Natural killer cell (primary cell): ENCODE data around the gene GALT. TPM values are rescaled to one million over a fixed set of nuclear protein-coding genes. Genes with fewer than 3 reads are reported as not detected.

Experiments used
- ATAC-seq, 3 donors: fragments of 150-1000 bp in 2 of 3; fragments of 200-7000 bp in 1 of 3; cut with Tn5 transposase; 1 replicate in 1 of 3; 2 replicates in 2 of 3; pipeline ENCODE4 v1.10.0; 2021; ENCODE audit warnings: mild to moderate bottlenecking in 2 of 3, moderate library complexity in 2 of 3
- DNase-seq, 2 donors: peaks; one replicate each; pipeline versions ENCODE4 v3.0.0 to v3.0.0-alpha.2; 2013 to 2021; ENCODE audit warnings: mixed read lengths in 1 of 2
- H3K27ac ChIP-seq: one replicate; pipeline ENCODE4 v1.5.1; 2013; ENCODE audit warnings: mild to moderate bottlenecking, low read length
- H3K27me3 ChIP-seq: one replicate; pipeline ENCODE4 v1.6.1; 2013; ENCODE audit warnings: low read length; ENCODE audit not compliant: control insufficient read depth, insufficient read depth
- H3K36me3 ChIP-seq: one replicate; pipeline ENCODE4 v1.6.1; 2013; ENCODE audit warnings: low read length; ENCODE audit not compliant: control insufficient read depth, insufficient read depth
- H3K4me1 ChIP-seq: one replicate; pipeline ENCODE4 v1.6.1; 2013; ENCODE audit warnings: low read length; ENCODE audit not compliant: control insufficient read depth, insufficient read depth
- H3K4me3 ChIP-seq: one replicate; pipeline ENCODE4 v1.5.1; 2013; ENCODE audit warnings: low read length
- H3K9me3 ChIP-seq: one replicate; pipeline ENCODE4 v1.6.1; 2013; ENCODE audit warnings: low read length; ENCODE audit not compliant: control insufficient read depth, insufficient read depth
- H3K27ac Mint-ChIP-seq, 2 donors: one replicate each; pipeline ENCODE4 v1.8.0; 2022; ENCODE audit warnings: mild to moderate bottlenecking in 2 of 2, mixed read lengths in 2 of 2, moderate library complexity in 1 of 2
- H3K27me3 Mint-ChIP-seq, 2 donors: one replicate each; pipeline ENCODE4 v1.8.0; 2022; ENCODE audit warnings: low read depth in 2 of 2, mixed read lengths in 2 of 2
- H3K36me3 Mint-ChIP-seq: one replicate; pipeline ENCODE4 v1.8.0; 2022; ENCODE audit warnings: mixed read lengths
- H3K4me1 Mint-ChIP-seq, 2 donors: one replicate each; pipeline ENCODE4 v1.8.0; 2022; ENCODE audit warnings: mixed read lengths in 2 of 2
- H3K4me3 Mint-ChIP-seq: one replicate; pipeline ENCODE4 v1.8.0; 2022; ENCODE audit warnings: mild to moderate bottlenecking, moderate library complexity, mixed read lengths
- H3K9me3 Mint-ChIP-seq, 2 donors: one replicate each; pipeline ENCODE4 v1.8.0; 2022; ENCODE audit warnings: mixed read lengths in 2 of 2
- CTCF ChIP-seq: fragments of 200-600 bp; IDR thresholded peaks from one replicate; pipeline ENCODE4 v1.8.0; 2022; ENCODE audit warnings: antibody characterized with exemption
- WGBS: methylation state at CpG from one replicate; pipeline ENCODE4 v1.1.7; 2013; ENCODE audit warnings: missing lambda C conversion rate; ENCODE audit not compliant: insufficient coverage; 5-methylcytosine and 5-hydroxymethylcytosine counted together
- intact Hi-C: fragments of 100-400 bp; cut with micrococcal nuclease; formaldehyde crosslinking; loops from one replicate; pipeline ENCODE4 v1.14.2; 2022
- total RNA-seq, 4 donors: library from RNA; stranded (reverse); fragments of 120-200 nt in 1 of 4; gene quantifications; one replicate each; pipeline versions ENCODE4 v1.2.3 to v1.2.4, GENCODE V29; 2013 to 2022

Gene GALT
- total RNA-seq, 3 donors from 2014 or later (not counting 1 experiment from before 2014, with no cell fraction given): 81.9 to 118 (median 89.3) TPM

- intact Hi-C loops: loop anchor here (5.0 kb wide), 1 partner anchor 35 kb away; the partner anchor contains the start of gene RPP25L
- Mint-ChIP-seq H3K9me3 (no peaks in the 10 kb centered on the region), H3K4me1 (peaks cover 23 to 32% of the 10 kb centered on the region in 2 donors), H3K27ac (peak overlapping the region; percentile 77 to 89), H3K36me3 (no peaks in the 10 kb centered on the region), H3K27me3 (no peaks in the 10 kb centered on the region), H3K4me3 (peak overlapping the region; percentile 89)
- peaks cover 28% of the 10 kb centered on the region for H3K4me1 ChIP-seq
- TF ChIP-seq CTCF: no peak
- peak overlapping the region; percentile 53 for H3K27ac ChIP-seq
- WGBS: 0% methylated on average over 8 of the region's 8 CpGs
- H3K27me3 ChIP-seq: no peaks in the 10 kb centered on the region
- H3K36me3 ChIP-seq: peaks cover 25% of the 10 kb centered on the region
- H3K9me3 ChIP-seq: no peaks in the 10 kb centered on the region
- no peak for DNase-seq
- ATAC-seq: no peak
- peak overlapping the region; percentile 69 for H3K4me3 ChIP-seq
Observed at GRCh38 chr9:34647084-34647403, 569 bp downstream of the GALT start.

GRCh38 chr9:34647651-34648050 lies 1.2 kb downstream of the GALT start:
- intact Hi-C loops: loop anchor here (5.0 kb wide), 1 partner anchor 35 kb away; the partner anchor contains the start of gene RPP25L

GRCh38 chr9:34648673-34649072 lies 2.2 kb downstream of the GALT start:
- Mint-ChIP-seq H3K4me3 (peak overlapping the region; percentile 58), H3K27ac (peak overlapping the region in 1 of 2 donors; percentile 89), H3K4me1 (peaks cover 36 to 47% of the 10 kb centered on the region in 2 donors), H3K36me3 (no peaks in the 10 kb centered on the region), H3K9me3 (no peaks in the 10 kb centered on the region), H3K27me3 (no peaks in the 10 kb centered on the region)
- H3K9me3 ChIP-seq: no peaks in the 10 kb centered on the region
- no peak overlapping the region for H3K4me3 ChIP-seq
- H3K27ac ChIP-seq: no peak overlapping the region
- intact Hi-C loops: loop anchor here (5.0 kb wide), 1 partner anchor 36 kb away; the partner anchor contains the start of gene RPP25L
- WGBS: 96% methylated on average over 8 of the region's 8 CpGs
- TF ChIP-seq CTCF: no peak
- H3K4me1 ChIP-seq: peaks cover 37% of the 10 kb centered on the region
- ATAC-seq: no peak
- H3K36me3 ChIP-seq: peaks cover 25% of the 10 kb centered on the region
- H3K27me3 ChIP-seq: no peaks in the 10 kb centered on the region
- no peak for DNase-seq

More at GRCh38 chr9:34647651-34648050, 1.2 kb downstream of the GALT start:
- H3K9me3 Mint-ChIP-seq: no peaks in the 10 kb centered on the region
- H3K27me3 Mint-ChIP-seq: no peaks in the 10 kb centered on the region
- Histone ChIP-seq H3K4me1 (peaks cover 34% of the 10 kb centered on the region), H3K9me3 (no peaks in the 10 kb centered on the region), H3K27me3 (no peaks in the 10 kb centered on the region), H3K36me3 (peaks cover 25% of the 10 kb centered on the region), H3K27ac (peak overlapping the region; percentile 53), H3K4me3 (peak overlapping the region; percentile 69)
- peaks cover 30 to 38% of the 10 kb centered on the region in 2 donors for H3K4me1 Mint-ChIP-seq
- H3K4me3 Mint-ChIP-seq: peak overlapping the region; percentile 89
- no peak for TF ChIP-seq CTCF
- peak overlapping the region; percentile 77 to 89 for H3K27ac Mint-ChIP-seq
- no peaks in the 10 kb centered on the region for H3K36me3 Mint-ChIP-seq
- DNase-seq: peak in 1 of 2 donors; percentile 28
- 71% methylated on average over 10 of the region's 10 CpGs for WGBS
- no peak for ATAC-seq

- Mint-ChIP-seq H3K4me1 (peaks cover 40 to 47% of the 10 kb centered on the region in 2 donors), H3K27ac (no peak overlapping the region), H3K9me3 (no peaks in the 10 kb centered on the region), H3K27me3 (no peaks in the 10 kb centered on the region), H3K36me3 (no peaks in the 10 kb centered on the region), H3K4me3 (no peak overlapping the region)
- 97% methylated on average over 3 of the region's 5 CpGs for WGBS
- no peak for TF ChIP-seq CTCF
- Histone ChIP-seq H3K9me3 (no peaks in the 10 kb centered on the region), H3K4me3 (no peak overlapping the region), H3K4me1 (peaks cover 37% of the 10 kb centered on the region), H3K27ac (no peak overlapping the region), H3K27me3 (no peaks in the 10 kb centered on the region), H3K36me3 (peaks cover 25% of the 10 kb centered on the region)
- intact Hi-C loops: no loop called here
- ATAC-seq (no peak), DNase-seq (no peak)
Observed at GRCh38 chr9:34650816-34651215, 4.3 kb downstream of the GALT start.
